DMS53 treated with DMSO at 0.1 percent for 48 hours (cell line): ENCODE data around the gene CADPS2.
A peak's percentile ranks its signal among the peaks of the same experiment; 100 is the strongest.

Source experiments
- DNase-seq: peaks from one replicate; lab custom pipeline; 2025; ENCODE audit not compliant: unreplicated experiment; lab: John Stamatoyannopoulos, UW

Gene CADPS2

DNA sequence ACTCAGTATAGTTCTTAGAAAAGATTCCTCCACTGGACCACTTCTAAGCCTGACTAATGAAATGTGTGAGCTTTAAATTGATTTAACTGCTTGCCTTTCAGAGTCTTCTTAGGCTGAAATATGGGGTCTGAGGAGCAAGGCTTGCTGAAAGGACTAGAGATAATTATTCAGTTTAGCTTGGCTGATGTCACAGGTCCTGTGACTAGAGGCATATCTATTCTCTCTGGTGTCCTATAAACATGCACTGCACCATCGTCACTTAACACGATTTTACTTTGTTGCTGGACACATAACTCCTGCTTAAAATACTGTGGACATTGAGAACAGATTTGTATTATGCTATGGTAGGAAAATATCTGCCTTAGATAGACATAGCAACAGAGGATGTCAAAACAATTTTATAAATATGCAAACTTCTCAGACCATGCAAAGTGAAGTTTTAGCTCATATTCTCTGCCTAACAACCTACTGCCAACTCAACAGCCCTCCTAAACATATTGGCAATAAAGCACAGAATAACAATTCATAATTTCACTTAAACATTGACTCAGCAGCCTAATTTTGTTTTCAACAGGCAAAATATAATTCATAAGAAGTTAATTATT is 267.6 kb downstream of the CADPS2 start:
- DNase-seq, result no peak

DNA sequence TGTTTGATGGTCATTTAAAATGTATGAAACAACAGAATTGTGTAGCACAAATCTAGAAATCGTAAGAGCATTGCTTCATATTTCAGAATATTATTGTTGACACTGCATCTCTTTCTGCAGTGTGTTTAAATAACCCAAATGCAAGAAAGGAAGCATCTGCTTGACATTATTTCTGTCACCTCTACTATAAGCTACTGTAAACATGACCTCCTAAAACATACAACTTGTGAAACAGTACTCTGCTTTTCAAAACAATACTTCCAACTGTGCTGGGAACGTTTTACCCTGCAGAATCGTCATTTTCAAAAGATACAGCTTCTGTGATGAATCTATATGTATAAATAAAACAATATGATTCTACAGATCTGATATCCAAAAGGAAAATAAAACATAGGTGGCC is 269.3 kb downstream of the CADPS2 start:
- peak; percentile 85 for DNase-seq

DNA sequence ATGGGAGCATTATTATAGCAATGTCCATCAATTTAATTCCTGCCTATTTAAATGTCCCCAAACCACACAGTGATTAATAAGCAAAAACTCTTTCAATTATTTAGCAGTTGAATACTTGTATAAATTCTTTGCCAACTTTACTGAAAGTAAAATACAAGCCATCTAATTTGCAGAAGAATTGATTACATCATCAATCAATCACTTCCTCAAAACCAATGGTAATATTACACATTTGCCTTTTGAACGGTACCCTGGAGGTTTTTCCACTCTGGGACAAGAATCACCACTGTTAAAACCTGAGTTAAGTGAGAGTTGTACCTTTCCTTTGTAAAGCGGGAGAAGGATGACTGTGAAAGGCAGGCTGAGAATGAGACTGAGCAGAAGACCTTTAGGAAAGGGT is 280.3 kb downstream of the CADPS2 start:
- no peak for DNase-seq

DNA sequence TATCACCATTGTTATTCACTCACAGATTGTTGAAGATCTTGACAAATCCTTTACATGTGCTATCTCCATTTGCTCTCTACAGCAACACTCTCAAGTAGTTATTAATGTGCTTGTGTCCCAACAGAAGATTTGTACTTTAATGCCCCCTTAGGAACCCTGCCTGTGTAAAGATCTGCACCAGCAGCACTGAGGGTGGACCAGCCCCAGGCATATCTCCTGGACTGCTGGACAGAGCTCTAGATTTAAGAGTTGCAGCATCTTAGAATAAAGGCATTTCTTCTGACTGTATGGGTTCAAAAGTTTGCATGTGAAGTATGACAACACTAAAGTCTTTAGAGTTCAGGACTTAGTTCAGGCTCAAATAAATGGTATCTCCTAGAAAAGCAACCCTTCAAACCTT is 282.0 kb downstream of the CADPS2 start:
- DNase-seq, result no peak

DNA sequence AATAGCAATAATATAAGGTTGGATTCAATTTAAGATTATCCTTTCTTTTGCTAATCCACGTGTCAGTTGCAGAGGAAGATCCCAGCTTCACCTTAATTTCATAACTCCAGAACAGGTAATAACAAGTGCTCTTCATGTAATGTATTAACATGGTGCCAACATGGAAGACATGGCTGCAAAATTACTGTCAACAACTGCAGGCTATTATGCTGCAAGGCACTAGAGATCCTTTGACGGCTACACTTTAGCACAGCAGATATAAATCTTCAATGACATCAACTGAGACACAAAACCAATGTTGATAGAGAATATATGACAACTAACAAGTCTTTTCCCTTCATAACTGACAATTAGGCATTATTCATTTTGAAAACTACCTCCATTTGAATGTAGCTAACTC is 283.5 kb downstream of the CADPS2 start:
- no peak for DNase-seq

DNA sequence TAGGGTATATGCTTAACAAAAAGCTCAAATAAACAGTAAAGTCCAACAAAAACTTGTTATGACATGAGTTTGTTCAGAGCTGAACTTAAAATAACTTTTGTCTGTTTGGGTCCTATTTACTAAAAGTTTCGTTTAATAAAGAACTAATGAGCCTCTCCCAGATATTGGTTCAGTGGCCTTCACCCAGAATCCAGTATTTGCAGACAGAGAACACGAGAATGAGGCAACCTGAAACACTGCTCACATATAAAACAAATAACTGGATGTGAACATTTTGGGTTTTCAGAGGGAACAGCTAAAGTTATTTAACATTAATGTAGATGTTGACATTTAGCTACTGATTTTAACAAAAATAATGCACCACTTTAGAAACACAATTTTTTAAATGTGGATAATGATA is 285.6 kb downstream of the CADPS2 start:
- no peak for DNase-seq

DNA sequence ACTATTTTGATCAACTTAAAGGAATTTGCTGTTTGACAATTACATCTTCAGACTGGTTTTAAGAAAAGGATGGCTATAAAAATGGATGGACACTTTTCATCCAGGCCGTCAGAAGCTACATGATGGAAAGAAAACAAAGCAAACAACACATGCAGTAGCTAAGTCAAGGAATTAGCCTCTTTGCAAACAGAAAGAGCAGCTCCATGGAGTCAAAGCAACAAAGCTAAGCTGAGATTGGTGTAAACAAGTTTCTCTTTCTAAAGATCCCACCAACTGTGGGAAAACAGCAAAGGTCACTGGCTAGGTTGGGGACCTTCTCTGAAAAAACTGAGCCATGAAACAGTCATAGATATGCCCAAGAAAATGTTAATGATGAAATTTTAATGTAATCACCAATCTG is 286.2 kb downstream of the CADPS2 start:
- DNase-seq, result no peak

DNA sequence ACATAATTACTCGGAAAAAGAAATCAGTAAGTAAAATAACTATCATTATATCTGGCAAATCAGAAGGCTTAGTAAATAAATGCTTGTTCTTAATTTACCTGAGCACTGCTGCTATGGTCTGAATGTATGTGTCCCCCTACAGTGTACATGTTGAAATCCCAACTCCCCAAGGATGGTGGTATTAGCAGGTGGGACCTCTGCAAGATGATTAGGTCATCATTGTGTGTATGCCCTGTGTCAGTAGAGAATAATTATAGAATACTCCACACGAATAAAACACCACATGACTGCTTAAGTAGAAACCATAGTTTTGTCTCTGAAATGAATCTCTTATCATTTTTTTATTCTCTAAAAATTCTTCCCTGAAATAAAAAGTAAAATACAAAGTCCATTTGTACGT is 289.0 kb downstream of the CADPS2 start:
- DNase-seq, result no peak

DNA sequence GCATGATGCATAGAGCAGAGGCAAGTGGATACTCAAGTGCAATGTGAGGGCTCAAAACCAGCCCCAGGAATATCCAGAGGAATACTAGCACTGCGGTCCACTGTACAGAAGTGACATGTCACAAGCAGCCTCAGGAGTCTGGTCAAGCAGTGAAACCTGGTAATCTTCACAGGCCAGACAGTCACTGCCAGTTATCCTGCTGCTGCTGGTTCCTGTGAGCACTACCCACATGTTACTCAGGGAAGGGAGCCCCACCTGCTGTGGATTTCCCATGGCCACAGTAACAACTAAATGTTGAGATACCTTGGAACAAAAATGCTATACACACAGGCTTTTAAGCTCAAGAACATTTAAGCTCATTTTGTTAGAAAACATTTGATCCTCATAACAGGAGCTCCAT is 290.4 kb downstream of the CADPS2 start:
- no peak for DNase-seq

DNA sequence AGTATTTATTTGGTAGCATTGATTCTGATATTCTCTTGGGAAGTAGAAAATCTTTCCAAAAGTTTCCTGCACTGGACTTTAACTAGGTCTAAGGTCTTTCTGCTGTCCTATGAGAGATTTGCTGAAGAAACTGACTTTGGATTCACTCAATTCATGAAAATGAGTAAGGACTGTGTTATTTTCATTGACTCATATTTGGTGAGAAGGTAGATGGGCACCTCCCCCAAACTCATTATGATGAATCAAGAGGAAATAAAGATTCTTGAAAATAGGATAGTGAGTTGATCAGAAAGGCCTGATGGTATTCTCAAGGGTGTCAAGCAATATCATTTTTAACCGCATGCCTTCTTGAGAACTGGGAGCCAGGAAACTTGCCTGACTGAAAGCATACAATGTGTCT is 297.6 kb downstream of the CADPS2 start:
- DNase-seq, result no peak

DNA sequence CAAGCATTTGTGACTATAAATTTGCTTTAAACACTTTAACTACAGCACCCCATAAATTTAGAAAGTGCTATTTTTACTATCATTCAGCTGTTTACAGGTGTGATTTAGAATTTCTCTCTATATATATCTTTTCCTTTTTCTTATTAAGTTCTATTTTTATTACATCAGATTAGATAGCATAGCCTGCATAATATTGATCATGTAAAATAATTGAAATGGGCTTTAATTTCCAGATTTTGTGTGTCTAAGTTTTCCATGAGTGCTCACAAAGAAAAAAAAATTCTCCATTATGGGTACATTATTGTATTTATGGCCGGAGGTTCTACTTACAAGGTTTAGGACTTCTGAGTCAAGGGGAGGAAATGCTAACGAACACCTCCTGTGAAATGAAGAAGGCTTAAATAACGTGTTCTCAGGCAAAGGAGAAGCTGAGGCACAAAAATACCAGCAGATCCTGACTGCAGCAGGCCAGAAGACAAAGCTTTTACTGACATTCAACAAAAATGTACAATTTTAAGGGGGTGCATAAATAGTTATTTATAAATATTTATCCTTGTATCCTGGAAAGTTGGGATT is 301.5 kb downstream of the CADPS2 start:
- no peak for DNase-seq

DNA sequence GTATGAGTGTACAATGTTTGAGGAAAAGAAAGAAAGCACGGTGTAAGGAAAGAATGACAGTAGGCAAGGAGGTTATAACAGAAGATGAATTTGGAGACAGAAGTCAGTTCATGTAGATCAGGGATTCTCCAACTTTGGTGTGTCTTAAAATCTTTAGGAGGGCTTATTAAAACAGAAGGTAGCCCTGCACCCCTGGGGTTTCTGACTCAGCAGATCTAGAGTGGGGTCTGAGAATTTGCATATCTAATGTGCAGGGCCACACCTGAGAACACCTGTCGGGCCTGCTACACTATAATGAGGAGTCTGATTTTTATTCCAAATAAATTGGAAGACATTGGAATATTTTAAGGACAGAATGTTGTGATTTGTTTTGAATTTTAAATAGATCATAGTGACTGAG is 307.9 kb downstream of the CADPS2 start:
- DNase-seq, result no peak

DNA sequence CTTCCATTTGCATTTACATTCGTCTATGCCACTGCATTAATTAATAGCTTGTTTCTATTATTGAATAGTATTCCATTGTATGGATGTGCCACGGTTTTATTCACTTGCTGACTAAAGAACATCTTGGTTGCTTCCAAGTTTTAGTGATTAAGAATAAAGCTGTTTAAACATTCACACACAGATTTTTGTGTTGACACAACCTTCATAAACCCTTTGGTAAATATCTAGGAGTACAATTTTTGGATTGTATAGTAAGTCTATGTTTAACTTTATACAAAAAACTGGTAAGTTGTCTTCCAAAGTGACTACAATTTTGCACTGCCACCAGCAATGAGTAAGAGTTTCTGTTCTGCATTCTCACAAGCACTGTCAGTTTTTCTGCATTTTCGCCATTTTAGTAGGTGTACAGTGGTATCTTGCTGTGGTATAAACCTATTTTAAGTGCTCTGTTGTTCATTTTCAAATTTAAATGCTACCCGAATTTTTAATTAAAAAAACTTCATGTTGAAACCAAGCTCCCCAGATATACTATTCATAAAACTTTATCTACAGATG is 308.7 kb downstream of the CADPS2 start:
- DNase-seq, result no peak

DNA sequence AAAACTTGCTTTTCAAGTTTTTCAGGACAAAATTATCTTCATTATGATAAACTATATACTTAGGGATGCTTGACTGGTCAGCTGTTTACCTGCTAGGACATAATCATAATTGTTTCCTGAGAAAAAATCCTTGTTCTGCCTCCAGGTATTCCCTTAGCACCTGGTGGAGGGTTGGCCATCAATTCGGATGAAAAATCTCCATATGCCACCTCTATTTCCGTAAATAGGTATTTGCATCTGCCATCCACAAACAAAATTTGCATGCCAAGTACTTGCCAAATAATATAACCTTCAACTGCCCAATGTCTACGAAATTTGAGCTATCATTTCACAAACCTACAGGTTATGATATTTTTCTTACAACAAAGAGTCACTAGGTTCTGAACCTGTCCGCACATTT is 313.6 kb downstream of the CADPS2 start:
- DNase-seq, result no peak

DNA sequence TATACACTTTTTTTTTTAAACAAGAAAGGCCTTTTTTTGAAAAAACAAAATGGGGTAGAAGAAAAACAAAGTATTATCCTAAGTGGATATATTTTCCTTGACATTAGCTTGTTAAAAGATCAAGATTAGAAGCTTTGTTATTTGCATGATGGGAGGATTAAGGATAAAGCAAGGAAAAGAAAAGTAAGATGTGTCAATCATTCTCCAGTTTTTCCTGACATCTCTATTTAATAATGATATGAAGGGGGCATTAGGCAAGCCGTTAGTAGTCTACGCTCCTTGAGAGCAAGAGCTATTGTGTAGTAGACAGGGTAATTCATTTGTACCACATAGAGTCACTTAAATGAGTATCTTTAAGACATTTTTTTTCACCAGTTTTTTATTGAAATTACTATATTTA is 324.9 kb downstream of the CADPS2 start:
- no peak for DNase-seq

DNA sequence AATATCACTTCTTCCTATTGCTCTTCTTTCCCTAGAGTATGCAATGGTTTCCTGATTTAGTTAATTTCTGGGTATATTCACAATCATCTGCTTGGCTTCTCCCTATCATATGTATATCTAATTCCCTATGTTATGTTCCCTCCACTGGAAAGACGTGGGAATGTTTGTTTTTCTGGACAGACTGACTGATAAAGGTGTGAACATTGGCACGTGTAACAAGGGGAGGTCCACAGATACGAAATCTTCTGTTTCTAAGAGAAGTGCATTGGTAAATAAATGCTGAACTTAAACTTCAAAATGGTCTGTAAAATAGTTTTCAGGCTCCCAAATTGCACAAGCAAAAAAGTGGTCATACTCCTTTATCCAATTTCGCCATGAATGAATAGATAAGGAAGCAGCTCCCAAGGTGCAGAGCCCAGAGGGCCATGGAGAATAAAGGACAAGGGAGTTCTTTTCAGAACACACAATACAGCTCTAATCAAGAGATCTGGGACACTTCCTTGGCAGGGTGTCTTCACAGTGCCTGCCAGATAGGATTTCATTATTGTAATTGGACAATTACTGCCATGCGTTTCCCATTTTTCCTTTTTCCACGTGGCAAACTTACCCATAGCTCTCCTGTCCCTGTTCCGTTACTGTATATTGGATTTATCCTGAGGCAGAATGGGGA is 329.3 kb downstream of the CADPS2 start:
- DNase-seq, result no peak

DNA sequence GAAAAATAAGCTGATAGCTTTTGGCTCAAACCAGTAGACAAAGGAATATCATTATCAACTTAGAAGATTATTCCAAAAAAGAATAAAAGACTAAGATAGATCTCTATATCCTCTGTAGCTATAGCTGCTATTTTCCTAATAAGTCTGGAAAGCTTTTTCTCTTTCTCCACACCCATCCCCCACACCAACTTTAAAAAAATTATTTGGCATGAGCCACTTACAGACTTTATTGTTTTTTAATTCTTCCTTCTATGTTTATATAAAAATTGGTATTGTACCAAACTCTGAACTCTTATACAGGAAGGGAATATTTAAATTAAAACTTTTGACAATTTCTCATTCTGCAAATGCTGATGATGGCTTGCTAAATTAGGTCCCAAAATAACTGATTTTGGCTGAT is 330.0 kb downstream of the CADPS2 start:
- no peak for DNase-seq

DNA sequence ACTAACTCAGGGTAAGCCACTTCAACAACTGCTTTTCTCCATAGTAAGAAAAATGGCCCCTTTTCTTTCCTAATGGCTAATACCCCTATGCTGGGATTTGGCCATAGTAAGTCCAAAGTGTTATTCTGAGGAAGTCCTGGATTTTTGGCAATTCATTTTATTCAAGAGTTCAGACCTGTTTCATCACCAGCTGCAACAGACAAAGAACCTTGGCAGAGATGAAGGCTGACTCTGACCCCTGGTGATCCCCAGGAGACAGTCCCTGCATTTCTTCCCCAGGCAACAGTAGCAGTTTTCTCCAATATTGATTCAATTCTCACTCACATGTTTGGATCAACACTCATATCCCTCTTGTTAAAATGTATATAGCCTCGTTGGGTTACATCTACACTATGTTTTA is 332.5 kb downstream of the CADPS2 start:
- no peak for DNase-seq

DNA sequence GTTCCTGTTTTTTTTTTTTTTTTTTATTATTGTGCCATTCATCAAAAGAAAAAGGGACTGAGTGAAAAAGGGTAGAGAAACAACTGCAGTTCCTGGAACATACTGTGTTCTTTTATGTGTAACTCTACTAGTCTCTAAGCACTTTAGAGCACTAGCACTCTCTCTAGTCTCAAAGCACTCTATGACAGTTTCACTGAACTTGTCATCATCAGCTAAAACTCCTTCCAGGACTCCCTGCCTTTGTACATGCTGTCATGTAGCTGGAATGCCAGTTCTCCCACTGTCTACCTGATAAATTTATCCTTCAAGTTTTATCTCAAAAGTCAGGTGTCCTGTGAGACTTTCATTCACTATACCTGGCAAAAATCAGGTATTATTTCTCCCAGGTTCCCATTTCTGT is 333.5 kb downstream of the CADPS2 start:
- DNase-seq, result no peak

DNA sequence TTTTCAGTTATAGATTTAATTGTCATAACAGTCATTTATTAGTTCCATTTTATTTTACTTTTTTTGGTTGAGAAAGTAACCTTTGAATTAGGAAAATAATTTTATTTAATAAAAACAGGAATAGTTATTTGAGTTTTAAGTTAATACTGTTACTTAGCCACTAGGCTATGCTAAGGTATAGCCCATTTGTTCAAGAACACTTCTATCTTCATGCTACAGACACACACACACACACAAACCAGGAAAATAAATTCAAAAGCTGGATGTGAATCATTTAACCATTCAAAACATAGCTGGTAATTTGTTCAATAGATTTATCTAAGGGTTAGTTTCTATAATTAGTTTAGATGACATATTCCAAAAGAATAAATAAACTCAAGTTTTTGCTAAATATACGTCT is 335.7 kb downstream of the CADPS2 start:
- peak; percentile 29 for DNase-seq

DNA sequence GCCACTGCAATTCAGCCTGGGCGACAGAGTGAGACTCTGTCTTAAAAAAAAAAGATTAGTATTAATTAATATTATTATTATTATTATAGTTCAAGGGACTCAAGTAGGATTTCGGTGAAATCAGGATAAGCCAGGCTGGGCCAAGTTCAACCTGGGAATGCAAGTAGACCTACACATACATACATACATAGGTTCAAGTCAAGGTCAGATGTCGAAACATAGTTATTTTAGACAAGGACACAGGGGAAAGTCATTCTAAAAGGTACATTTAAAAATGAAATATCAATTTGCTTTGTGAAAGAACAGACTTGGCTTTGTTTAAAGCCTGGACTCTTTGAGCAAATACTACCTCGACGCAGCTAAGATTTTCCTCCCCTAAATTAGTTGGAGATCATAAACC is 336.7 kb downstream of the CADPS2 start:
- no peak for DNase-seq

DNA sequence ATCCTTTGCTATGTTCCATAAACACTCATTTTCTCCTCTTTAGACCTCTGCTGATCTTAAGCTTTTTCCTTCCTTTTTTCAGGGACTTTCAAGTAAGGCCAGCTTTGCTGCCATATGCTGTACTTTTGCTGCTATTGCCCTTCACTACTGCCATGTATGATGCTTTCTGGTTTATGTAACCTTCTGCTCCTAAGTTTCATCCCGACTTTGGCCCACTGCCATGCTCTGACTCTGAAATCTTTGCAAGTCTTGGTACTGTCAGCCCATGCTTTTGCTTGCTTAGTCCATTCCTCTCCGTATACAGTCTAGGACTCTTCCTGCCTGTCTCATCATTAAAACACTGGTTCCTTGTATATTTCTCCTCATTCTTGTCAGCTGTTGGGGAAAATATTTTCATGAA is 339.8 kb downstream of the CADPS2 start:
- DNase-seq, result no peak

DNA sequence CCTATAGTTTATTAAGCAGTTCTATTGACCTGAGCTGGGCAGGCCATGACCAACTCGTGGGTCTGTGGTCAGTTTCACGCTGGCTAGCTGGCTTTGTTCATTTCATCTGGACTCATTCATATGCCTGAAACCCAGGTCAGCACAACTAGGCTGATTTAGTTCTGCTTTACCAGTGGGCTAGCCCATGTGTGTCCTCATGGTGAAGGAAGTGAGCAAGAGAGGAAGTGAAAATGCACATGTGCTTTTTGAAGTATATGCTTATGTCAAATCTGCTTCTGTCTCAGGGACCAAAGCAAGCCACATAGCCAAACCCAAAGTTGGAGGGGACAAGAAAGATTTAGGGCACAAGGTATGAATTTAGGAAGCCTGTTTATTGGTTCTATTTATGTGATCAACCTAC is 341.8 kb downstream of the CADPS2 start:
- DNase-seq, result no peak
